HepG2 (cell line): ENCODE results near the gene ADAM10. TPM values are rescaled to one million over a fixed set of nuclear protein-coding genes. Genes with fewer than 3 reads are reported as not detected.

Experiments used
- ATAC-seq: fragments of 200-7000 bp; cut with Tn5 transposase; 3 replicates; pipeline ENCODE4 v1.9.1; 2020; ENCODE audit warnings: mild to moderate bottlenecking, moderate library complexity
- BruUV-seq: library from RNA; stranded (reverse); fragments of 400-500 nt; replicated peaks from 2 replicates; lab custom pipeline; 2021; lab: Mats Ljungman, UMichigan
- CTCF ChIA-PET: fragments of 300-600 bp; formaldehyde crosslinking; extraction: SDS; loops from one replicate; lab custom pipeline; 2021; ENCODE audit warnings: low total read pairs, inconsistent platforms, low intra/inter-chr PET ratio; lab: Yijun Ruan, JAX
- POLR2A ChIA-PET: fragments of 350-600 bp; sonication (Branson Sonifier 250); formaldehyde crosslinking; loops from one replicate; lab custom pipeline; 2020; ENCODE audit warnings: antibody characterized with exemption, inconsistent platforms; lab: Yijun Ruan, JAX
- DNase-seq: peaks from one replicate; pipeline ENCODE4 v3.0.0-alpha.2; 2015; ENCODE audit warnings: low spot score
- FAIRE-seq: peaks from 3 replicates; lab custom pipeline; 2011; peaks lifted over from hg19 to GRCh38; lab: Jason Lieb, UNC
- H2AFZ ChIP-seq: one replicate; pipeline ENCODE4 v1.6.1; 2011; ENCODE audit warnings: low read length, inconsistent platforms
- H3K27ac ChIP-seq: fragments of 300-600 bp; 3 replicates; pipeline ENCODE4 v1.8.0; 2011; ENCODE audit warnings: mixed run types, mild to moderate bottlenecking, mixed read lengths, low read length, inconsistent platforms; ENCODE audit not compliant: insufficient read depth; ENCODE audit errors: extremely low read length
- H3K27me3 ChIP-seq, 2 experiments: fragments of 200-600 bp in 1 of 2; 2 replicates in 1 of 2; 3 replicates in 1 of 2; pipeline versions ENCODE4 v1.6.0 to v1.8.0; 2011; ENCODE audit warnings: low read length in 2 of 2, mild to moderate bottlenecking in 2 of 2, moderate library complexity in 2 of 2, inconsistent platforms in 1 of 2; ENCODE audit not compliant: insufficient read depth in 2 of 2, control insufficient read depth in 1 of 2
- H3K36me3 ChIP-seq, 2 experiments: fragments of 200-600 bp in 1 of 2; replicated peaks in 1 of 2; 2 replicates in 1 of 2; 3 replicates in 1 of 2; pipeline versions ENCODE4 v1.5.1 to v1.8.0; 2011; ENCODE audit warnings: low read length in 2 of 2, inconsistent platforms in 1 of 2; ENCODE audit not compliant: insufficient read depth in 2 of 2, control insufficient read depth in 1 of 2
- H3K4me1 ChIP-seq: 2 replicates; pipeline ENCODE4 v1.5.1; 2012; ENCODE audit warnings: low read length, inconsistent platforms; ENCODE audit not compliant: insufficient read depth
- H3K4me2 ChIP-seq: 2 replicates; pipeline ENCODE4 v1.6.0; 2011; ENCODE audit warnings: low read depth, low read length, inconsistent platforms
- H3K4me3 ChIP-seq, 3 experiments: fragments of 200-600 bp in 1 of 3; sonication (generic), shearing (Covaris generic) in 1 of 3; replicated peaks in 1 of 3; 2 replicates each; pipeline ENCODE4 v1.5.1; 2011 to 2016; ENCODE audit warnings: low read length in 3 of 3, inconsistent platforms in 2 of 3, low read depth in 2 of 3, mild to moderate bottlenecking in 2 of 3, control low read depth in 1 of 3, mixed read lengths in 1 of 3; ENCODE audit not compliant: insufficient read depth in 1 of 3
- H3K79me2 ChIP-seq: one replicate; pipeline ENCODE4 v1.6.1; 2011; ENCODE audit warnings: low read length, inconsistent platforms; ENCODE audit not compliant: insufficient read depth
- H3K9ac ChIP-seq: 2 replicates; pipeline ENCODE4 v1.6.0; 2011; ENCODE audit warnings: mild to moderate bottlenecking, low read depth, low read length, inconsistent platforms; ENCODE audit not compliant: insufficient read depth
- H3K9me3 ChIP-seq: 2 replicates; pipeline ENCODE4 v1.5.1; 2012; ENCODE audit warnings: mild to moderate bottlenecking, low read length
- H4K20me1 ChIP-seq: 2 replicates; pipeline ENCODE4 v1.6.0; 2011; ENCODE audit warnings: inconsistent platforms, mild to moderate bottlenecking, low read length, moderate library complexity; ENCODE audit not compliant: insufficient read depth
- CREB1 ChIP-seq, 2 experiments: fragments of 450-650 bp in 1 of 2; IDR thresholded peaks; 2 replicates each; pipeline ENCODE4 v1.6.1; 2016 to 2017; ENCODE audit warnings: control low read depth in 1 of 2, mild to moderate bottlenecking in 1 of 2, missing compliant biosample characterization in 1 of 2, missing genetic modification characterization in 1 of 2
- CTCF ChIP-seq: sonication (generic); formaldehyde crosslinking; IDR thresholded peaks from 2 replicates; pipeline ENCODE4 v1.5.0; 2020; ENCODE audit warnings: mild to moderate bottlenecking, missing genetic modification reagents, moderate library complexity
- FUBP1 ChIP-seq: sonication (generic); formaldehyde crosslinking; IDR thresholded peaks from 2 replicates; pipeline ENCODE4 v1.5.1; 2020; ENCODE audit warnings: missing genetic modification reagents, mild to moderate bottlenecking, borderline replicate concordance
- HCFC1 ChIP-seq: fragments of 150-350 bp; IDR thresholded peaks from 2 replicates; pipeline ENCODE4 v1.6.1; 2014; ENCODE audit warnings: low read depth, low read length
- MED8 ChIP-seq: sonication (generic); formaldehyde crosslinking; IDR thresholded peaks from 2 replicates; pipeline ENCODE4 v1.8.1; 2023; ENCODE audit warnings: mild to moderate bottlenecking, missing genetic modification reagents; ENCODE audit not compliant: insufficient replicate concordance
- MXD3 ChIP-seq: IDR thresholded peaks from 2 replicates; pipeline ENCODE4 v1.6.1; 2016; ENCODE audit warnings: mild to moderate bottlenecking, missing biosample characterization, missing genetic modification reagents
- RFXAP ChIP-seq: sonication (generic); formaldehyde crosslinking; IDR thresholded peaks from 2 replicates; pipeline ENCODE4 v1.4.0; 2020; ENCODE audit warnings: missing genetic modification reagents, borderline replicate concordance
- SMARCC2 ChIP-seq: fragments of 450-650 bp; IDR thresholded peaks from 2 replicates; pipeline ENCODE4 v1.6.1; 2017; ENCODE audit warnings: antibody characterized with exemption, mild to moderate bottlenecking
- STAG1 ChIP-seq: sonication (generic); formaldehyde crosslinking; IDR thresholded peaks from 2 replicates; pipeline ENCODE4 v1.4.0; 2020; ENCODE audit warnings: missing genetic modification reagents
- TCF7 ChIP-seq: sonication (generic); IDR thresholded peaks from 2 replicates; pipeline ENCODE4 v1.6.1; 2016; ENCODE audit warnings: antibody characterized with exemption, low read depth
- WGBS: methylation state at CpG from one replicate; pipeline ENCODE4 v1.1.6; 2017; ENCODE audit warnings: low lambda C conversion rate; 5-methylcytosine and 5-hydroxymethylcytosine counted together
- in situ Hi-C: cut with HindIII; loops from 2 replicates; pipeline ENCODE4 v1.10.0; 2017; ENCODE audit warnings: low pct_unique_long_range_greater_than_20kb; ENCODE audit not compliant: extremely low pct_ligation_motif_present
- intact Hi-C: fragments of 100-400 bp; cut with micrococcal nuclease; formaldehyde crosslinking; loops from one replicate; pipeline ENCODE4 v1.10.0; 2022; ENCODE audit not compliant: unreplicated experiment
- polyA plus RNA-seq, 8 experiments: library from polyadenylated mRNA; depleted of rRNA in 3 of 8; stranded (reverse) in 7 of 8; unstranded in 1 of 8; fragments of >200 nt; fragmentation: Illumina TruSeq in 4 of 8; extraction: Trizol in 4 of 8; gene quantifications; 2 replicates each; pipeline versions ENCODE4 v1.2.1 to v1.2.3, GENCODE V29; 2011 to 2016; ENCODE audit warnings: low read depth in 4 of 8, missing spikeins in 1 of 8, mixed read lengths in 1 of 8; ENCODE audit not compliant: insufficient read depth in 1 of 8
- total RNA-seq, 5 experiments: library from RNA; depleted of rRNA; stranded (reverse); fragments of >200 nt; fragmentation: Illumina TruSeq; extraction: Trizol; gene quantifications; 2 replicates each; pipeline ENCODE4 v1.2.3, GENCODE V29; 2016; ENCODE audit warnings: low read depth in 1 of 5
- TF ChIP-seq, protein P1 (sequence below): sonication (generic); formaldehyde crosslinking; IDR thresholded peaks from 2 replicates; pipeline ENCODE4 v1.4.0; 2020; ENCODE audit warnings: missing genetic modification reagents

ADAM10 gene
- total and polyA plus RNA-seq, 2 of the 13 experiments (the other 11 are each of a cell fraction or from before 2014, with no cell fraction given), result 92.7 to 125 TPM

- Histone ChIP-seq H3K27ac (no peak overlapping the region), H3K4me2 (no peak overlapping the region), H3K79me2 (no peaks in the 10 kb centered on the region), H3K9ac (no peak overlapping the region), H3K4me3 (no peak overlapping the region), H3K4me1 (peaks cover 30% of the 10 kb centered on the region), H3K9me3 (no peaks in the 10 kb centered on the region), H2AFZ (no peak overlapping the region), H3K27me3 (no peaks in the 10 kb centered on the region), H3K36me3 (no peaks in the 10 kb centered on the region), H4K20me1 (no peaks in the 10 kb centered on the region)
- 91% methylated on average over 15 of the region's 15 CpGs for WGBS
- ChIA-PET CTCF (no interaction called here), POLR2A (interaction anchor here (1.7 to 2.3 kb wide), 2 partner anchors 27 to 194 kb away, joined by 4 to 7 read pairs; partner anchors contain the start of gene ADAM10)
- BruUV-seq, result no TSS peak
- DNase-seq (no peak), FAIRE-seq (no peak), ATAC-seq (0 out of 3 replicates have a peak, but pooled peaks have one; percentile 20)
- intact Hi-C loops (no loop called here), in situ Hi-C loops (no loop called here)
- TF ChIP-seq STAG1 (CRISPR knock-in tag), result peak; percentile 30
- TF ChIP-seq CREB1 (IDR thresholded peaks at IDR 0.05), result no peak
- no peak for TF ChIP-seq CREB1 (CRISPR knock-in tag; IDR thresholded peaks at IDR 0.05)
- 0 out of 2 replicates have a peak, but pooled peaks have one; percentile 7 for TF ChIP-seq CTCF
Measured at GRCh38 chr15:58555162-58556027, 194.1 kb downstream of the ADAM10 start.

GRCh38 chr15:58554758-58555157 is 194.7 kb downstream of the ADAM10 start:
- Histone ChIP-seq H4K20me1 (no peaks in the 10 kb centered on the region), H3K9ac (no peak overlapping the region), H3K27me3 (no peaks in the 10 kb centered on the region), H3K36me3 (no peaks in the 10 kb centered on the region), H3K4me1 (peaks cover 33% of the 10 kb centered on the region), H3K79me2 (no peaks in the 10 kb centered on the region), H3K27ac (no peak overlapping the region), H3K9me3 (no peaks in the 10 kb centered on the region), H3K4me2 (no peak overlapping the region), H2AFZ (no peak overlapping the region), H3K4me3 (no peak overlapping the region)
- ATAC-seq (no peak), DNase-seq (no peak), FAIRE-seq (no peak)
- intact Hi-C loops, result no loop called here
- BruUV-seq, result no TSS peak
- TF ChIP-seq MED8 (CRISPR knock-in tag) (no peak), TCF7 (no peak), RFXAP (CRISPR knock-in tag) (no peak), SMARCC2 (no peak), MXD3 (no peak), FUBP1 (CRISPR knock-in tag) (no peak), HCFC1 (no peak)
- TF ChIP-seq, protein P1, sequence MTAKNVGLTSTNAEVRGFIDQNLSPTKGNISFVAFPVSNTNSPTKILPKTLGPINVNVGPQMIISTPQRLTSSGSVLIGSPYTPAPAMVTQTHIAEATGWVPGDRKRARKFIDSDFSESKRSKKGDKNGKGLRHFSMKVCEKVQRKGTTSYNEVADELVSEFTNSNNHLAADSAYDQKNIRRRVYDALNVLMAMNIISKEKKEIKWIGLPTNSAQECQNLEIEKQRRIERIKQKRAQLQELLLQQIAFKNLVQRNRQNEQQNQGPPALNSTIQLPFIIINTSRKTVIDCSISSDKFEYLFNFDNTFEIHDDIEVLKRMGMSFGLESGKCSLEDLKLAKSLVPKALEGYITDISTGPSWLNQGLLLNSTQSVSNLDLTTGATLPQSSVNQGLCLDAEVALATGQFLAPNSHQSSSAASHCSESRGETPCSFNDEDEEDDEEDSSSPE (CRISPR knock-in tag), result no peak
- WGBS, result 94% methylated on average over 5 of the region's 5 CpGs
- ChIA-PET POLR2A (interaction anchor here (2.3 kb wide), 1 partner anchor 27 kb away, joined by 7 read pairs; no protein-coding TSS in a partner anchor), CTCF (no interaction called here)
- in situ Hi-C loops, result loop anchor here (5.0 kb wide), 1 partner anchor 112 kb away; no protein-coding TSS in a partner anchor
